Epithelial cell of proximal tubule (primary cell): Measurements from ENCODE around the gene MRPL53. TPM values are rescaled to one million over a fixed set of nuclear protein-coding genes. Genes with fewer than 3 reads are reported as not detected.

Source experiments
- DNase-seq: peaks from one replicate; pipeline ENCODE4 v3.0.0-alpha.2; 2011; ENCODE audit warnings: low read depth
- H3K4me3 ChIP-seq: 2 replicates; pipeline ENCODE4 v1.5.1; 2011; ENCODE audit warnings: low read depth, mild to moderate bottlenecking, low read length
- total RNA-seq: library from RNA; depleted of rRNA; stranded (reverse); fragments of >200 nt; gene quantifications from 2 replicates; pipeline ENCODE4 v1.2.3, GENCODE V29; 2015
- TF ChIP-seq, protein P1 (sequence below): conservative IDR thresholded peaks from 2 replicates; pipeline ENCODE4 v1.5.1; 2012; ENCODE audit warnings: low read depth, mild to moderate bottlenecking, low read length

Gene MRPL53
- total RNA-seq, 1 donor from 2014 or later, result 34.2 TPM

DNA sequence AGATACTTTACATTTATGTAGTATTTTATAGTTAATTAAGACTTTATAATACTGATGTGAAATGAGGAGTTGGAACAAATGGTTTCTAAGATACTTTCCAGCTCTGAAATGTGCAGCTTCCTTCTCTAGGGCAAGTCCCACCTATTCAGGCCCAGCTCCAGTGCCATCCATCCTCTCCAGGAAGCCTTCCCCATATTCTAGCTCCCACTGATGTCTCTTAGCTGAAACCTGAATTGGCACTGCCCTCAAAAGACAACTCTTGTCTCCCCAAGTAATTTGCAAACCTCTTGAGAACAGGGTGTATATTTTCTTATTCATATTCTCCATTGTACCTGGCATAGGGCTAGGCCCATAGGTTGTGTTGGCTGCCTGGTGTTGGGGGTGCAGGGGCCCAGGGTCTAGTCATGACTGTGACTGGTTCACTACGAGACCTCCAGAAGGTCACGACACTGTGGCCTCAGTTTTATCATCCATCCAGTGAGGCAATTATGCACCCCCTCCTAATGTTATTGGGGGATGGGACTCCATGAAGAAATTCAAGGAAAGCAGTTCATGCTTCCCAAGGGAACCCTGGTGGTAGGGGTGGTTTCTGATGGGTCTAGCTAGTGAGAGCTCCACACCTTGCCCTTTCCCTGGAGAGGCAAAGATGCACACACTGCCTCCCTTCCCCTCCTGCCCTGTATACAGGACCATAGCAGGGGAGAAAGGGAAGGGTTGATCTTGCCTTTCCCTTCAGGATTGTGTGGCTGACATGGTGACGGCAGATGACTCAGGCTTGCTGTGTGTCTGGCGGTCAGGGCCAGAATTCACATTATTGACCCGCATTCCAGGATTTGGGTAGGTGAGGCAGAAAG lies 48.1 kb downstream of the MRPL53 start:
- TF ChIP-seq, protein P1, sequence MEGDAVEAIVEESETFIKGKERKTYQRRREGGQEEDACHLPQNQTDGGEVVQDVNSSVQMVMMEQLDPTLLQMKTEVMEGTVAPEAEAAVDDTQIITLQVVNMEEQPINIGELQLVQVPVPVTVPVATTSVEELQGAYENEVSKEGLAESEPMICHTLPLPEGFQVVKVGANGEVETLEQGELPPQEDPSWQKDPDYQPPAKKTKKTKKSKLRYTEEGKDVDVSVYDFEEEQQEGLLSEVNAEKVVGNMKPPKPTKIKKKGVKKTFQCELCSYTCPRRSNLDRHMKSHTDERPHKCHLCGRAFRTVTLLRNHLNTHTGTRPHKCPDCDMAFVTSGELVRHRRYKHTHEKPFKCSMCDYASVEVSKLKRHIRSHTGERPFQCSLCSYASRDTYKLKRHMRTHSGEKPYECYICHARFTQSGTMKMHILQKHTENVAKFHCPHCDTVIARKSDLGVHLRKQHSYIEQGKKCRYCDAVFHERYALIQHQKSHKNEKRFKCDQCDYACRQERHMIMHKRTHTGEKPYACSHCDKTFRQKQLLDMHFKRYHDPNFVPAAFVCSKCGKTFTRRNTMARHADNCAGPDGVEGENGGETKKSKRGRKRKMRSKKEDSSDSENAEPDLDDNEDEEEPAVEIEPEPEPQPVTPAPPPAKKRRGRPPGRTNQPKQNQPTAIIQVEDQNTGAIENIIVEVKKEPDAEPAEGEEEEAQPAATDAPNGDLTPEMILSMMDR, result no peak
- no peak overlapping the region for H3K4me3 ChIP-seq
- DNase-seq, result no peak

DNA sequence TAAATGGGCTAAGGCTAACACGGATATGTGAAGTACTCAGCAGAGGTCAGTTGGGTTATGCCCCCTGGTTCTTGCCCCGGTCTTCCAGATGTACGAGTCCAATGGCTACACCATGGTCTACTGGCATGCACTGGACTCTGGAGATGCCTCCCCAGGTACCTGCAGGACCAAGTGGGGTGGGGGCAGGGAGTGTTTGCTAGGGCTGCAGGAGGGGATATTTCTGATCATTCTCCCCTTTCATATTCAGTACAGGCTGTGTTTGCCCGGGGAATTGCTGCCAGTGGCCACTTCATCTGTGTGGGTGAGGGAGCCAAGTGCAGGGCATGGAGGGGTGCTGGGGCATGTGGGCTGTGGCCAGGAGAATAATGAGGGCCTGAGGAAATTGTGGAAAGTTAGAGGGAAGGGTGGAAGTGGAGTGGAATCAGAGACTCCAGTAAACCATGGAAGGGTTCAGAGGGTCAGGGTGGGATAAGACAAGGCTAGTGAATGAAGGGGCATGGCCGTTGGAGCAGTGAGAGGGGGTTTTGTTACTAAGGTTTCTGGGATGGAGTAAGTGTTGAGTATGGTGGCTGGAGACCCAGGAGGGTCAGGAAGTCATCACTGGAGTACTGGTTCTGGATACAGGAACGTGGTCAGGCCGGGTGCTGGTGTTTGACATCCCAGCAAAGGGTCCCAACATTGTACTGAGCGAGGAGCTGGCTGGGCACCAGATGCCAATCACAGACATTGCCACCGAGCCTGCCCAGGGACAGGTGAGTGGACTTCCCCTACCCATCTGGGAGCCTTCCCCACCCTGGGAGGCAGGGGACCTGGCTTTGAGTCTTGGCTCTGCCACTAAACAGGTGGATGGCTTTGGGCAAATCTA lies 49.0 kb downstream of the MRPL53 start:
- TF ChIP-seq, protein P1, result no peak
- no peak for DNase-seq
- no peak overlapping the region for H3K4me3 ChIP-seq

Other genes starting within 250 kb of the MRPL53 start
- under 0.01 and 0.14 TPM in 2 replicates for gene SLC4A5, start 129.3 kb downstream of the MRPL53 start, total RNA-seq
- gene DCTN1, start 92.4 kb downstream of the MRPL53 start, total RNA-seq, result 93.1 and 96.3 TPM in 2 replicates
- 2.7 and 4.1 TPM in 2 replicates for gene C2orf81, start 51.1 kb downstream of the MRPL53 start, total RNA-seq
- 45.1 and 61.7 TPM in 2 replicates for gene WDR54, start 51.0 kb downstream of the MRPL53 start, total RNA-seq
- gene RTKN, start 30.7 kb downstream of the MRPL53 start, total RNA-seq, result 77.3 and 85.3 TPM in 2 replicates
- gene INO80B, start 17.6 kb downstream of the MRPL53 start, total RNA-seq, result 5.3 and 7.0 TPM in 2 replicates
- gene WBP1, start 14.2 kb downstream of the MRPL53 start, total RNA-seq, result 36.2 and 84.3 TPM in 2 replicates
- 63.1 and 83.1 TPM in 2 replicates for gene MOGS, start 7.3 kb downstream of the MRPL53 start, total RNA-seq
- 3.9 and 5.8 TPM in 2 replicates for gene CCDC142, start 10.3 kb upstream of the MRPL53 start, total RNA-seq
- 13.5 and 20.9 TPM in 2 replicates for gene TTC31, start 10.4 kb upstream of the MRPL53 start, total RNA-seq
- gene LBX2, start 26.9 kb upstream of the MRPL53 start, total RNA-seq, result 1.3 and 1.7 TPM in 2 replicates
- 16.3 and 21.6 TPM in 2 replicates for gene PCGF1, start 35.0 kb upstream of the MRPL53 start, total RNA-seq
- gene TLX2, start 41.8 kb upstream of the MRPL53 start, total RNA-seq, result not detected in 2 replicates
- gene DQX1, start 53.6 kb upstream of the MRPL53 start, total RNA-seq, result not detected in 2 replicates
- gene AUP1, start 57.0 kb upstream of the MRPL53 start, total RNA-seq, result 86.4 and 136 TPM in 2 replicates
- gene HTRA2, start 57.3 kb upstream of the MRPL53 start, total RNA-seq, result 25.1 and 42.0 TPM in 2 replicates
- gene LOXL3, start 81.3 kb upstream of the MRPL53 start, total RNA-seq, result 5.9 and 6.6 TPM in 2 replicates
- 30.5 and 35.7 TPM in 2 replicates for gene DOK1, start 82.0 kb upstream of the MRPL53 start, total RNA-seq
- 1.7 and 2.5 TPM in 2 replicates for gene M1AP, start 175.7 kb upstream of the MRPL53 start, total RNA-seq
- gene SEMA4F, start 181.6 kb upstream of the MRPL53 start, total RNA-seq, result 10.3 and 13.8 TPM in 2 replicates